ENCODE results near the gene B3GALNT2.

The B3GALNT2 gene

DNA sequence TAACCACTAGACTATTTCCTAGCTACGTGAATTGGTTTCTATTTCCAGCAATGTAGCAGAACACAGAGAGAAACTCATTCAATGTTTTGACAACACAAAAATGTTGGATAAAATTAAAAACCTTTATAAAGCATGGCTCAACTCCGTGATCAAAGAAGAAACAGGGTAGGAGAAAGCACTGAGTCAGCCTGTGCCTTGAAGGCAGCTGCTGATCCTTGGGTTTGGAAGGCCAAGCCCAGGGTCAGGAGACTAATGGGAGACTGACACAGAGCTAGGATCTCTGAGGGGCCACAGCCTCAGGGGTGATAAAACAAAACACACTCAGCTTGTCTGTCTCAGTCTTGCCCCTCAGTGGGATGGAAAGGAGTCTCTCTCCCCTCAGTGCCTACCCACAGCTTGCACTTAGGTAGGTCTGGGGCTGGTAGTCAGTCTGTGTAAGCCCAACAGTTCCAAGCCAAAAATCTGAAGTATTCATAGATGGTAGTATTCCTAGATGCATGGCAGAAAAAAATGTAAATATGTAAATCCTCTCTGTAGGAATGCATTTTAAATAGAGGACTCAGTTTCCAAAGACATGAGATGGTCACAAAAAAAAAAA lies 53.3 kb downstream of the B3GALNT2 start:
- DNase-seq: no peak

DNA sequence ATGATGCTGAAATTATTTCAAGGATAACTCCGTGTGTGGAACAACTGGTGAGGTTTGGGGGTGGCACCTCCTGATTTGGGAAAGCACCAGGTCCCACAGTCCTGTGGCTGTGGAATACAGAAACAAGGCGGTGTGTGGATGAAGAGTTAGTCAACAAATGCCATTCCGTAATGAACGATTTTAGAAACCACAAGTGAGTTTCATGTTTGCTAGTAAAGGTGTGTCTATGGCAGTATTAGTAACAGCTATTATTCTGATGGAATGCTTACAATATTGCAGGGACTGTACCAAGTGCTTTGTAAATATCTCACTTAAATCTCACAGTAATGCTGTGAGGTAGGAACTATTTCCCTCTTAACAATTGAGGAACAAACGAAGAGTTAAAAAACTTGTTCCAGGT lies 53.8 kb downstream of the B3GALNT2 start:
- no peak for DNase-seq

DNA sequence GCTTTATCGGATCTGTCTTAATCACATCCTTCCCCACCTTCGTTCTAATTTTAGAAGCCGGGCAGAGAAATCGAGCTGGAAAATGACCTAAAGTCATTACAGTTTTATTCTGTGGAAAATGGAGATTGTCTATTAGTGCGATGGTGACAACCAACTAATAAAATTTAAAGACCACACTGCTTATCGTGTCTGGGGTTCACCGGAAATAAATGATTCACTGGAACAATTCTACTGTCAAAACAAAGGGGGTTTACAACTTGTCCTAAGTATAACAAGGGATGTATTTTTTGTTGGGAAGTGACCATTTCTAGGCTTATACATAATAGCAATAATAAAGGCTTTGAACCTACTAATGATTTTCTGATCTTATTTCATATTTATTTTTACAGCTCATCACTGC lies 55.6 kb downstream of the B3GALNT2 start:
- no peak for DNase-seq

DNA sequence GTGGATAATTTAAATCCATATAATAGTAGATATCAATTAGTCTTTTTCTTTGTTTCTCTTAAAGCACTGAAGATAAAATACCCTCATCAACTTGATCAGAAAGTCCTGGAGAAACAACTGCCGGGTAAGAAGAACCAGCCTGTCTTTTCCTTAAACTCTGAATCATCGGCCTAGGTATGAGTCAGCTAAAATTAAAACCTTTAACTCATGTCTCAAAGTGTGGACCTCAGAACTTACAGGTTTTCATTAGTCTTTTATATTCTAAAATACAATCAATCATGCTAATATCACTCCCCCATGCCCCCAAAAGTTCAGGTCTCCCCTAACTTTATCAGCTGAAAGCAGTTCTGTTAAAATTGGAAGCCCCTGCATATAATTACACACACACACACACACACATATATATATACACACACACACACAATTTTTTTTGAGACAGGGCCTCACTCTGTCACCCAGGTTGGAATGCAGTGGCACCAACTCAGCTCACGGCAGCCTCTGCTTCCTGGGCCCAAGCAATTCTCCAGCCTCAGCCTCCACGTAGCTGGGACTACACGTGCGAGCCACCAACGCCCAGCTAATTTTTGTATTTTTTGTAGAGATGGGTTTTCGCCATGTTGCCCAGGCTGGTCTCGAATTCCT lies 61.3 kb downstream of the B3GALNT2 start:
- DNase-seq: no peak

DNA sequence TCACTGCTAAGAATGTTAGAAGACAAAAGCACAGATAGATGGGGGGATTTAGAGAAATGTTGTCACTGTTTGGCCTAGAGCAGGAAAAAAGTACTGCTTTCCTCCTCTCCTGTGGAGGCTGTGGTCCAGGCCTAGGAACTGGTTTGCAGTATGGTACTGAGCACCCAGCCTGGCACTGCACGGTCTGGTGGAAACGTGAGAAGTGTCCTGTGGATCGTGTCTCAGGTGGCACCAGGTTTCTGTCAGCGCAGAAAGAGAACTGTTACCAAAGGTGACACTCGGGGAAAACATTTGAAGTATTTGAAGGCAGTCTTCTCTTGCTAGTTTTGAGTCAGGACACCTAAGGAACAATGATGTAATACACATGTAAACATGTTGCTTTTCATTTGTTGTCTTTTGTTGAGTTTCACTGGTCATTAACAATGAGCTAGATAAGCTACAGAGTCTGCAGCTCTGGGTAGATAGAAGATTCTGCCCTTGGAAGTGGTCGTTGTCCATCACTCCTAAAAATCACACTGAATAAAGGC lies 63.0 kb downstream of the B3GALNT2 start:
- no peak for DNase-seq

DNA sequence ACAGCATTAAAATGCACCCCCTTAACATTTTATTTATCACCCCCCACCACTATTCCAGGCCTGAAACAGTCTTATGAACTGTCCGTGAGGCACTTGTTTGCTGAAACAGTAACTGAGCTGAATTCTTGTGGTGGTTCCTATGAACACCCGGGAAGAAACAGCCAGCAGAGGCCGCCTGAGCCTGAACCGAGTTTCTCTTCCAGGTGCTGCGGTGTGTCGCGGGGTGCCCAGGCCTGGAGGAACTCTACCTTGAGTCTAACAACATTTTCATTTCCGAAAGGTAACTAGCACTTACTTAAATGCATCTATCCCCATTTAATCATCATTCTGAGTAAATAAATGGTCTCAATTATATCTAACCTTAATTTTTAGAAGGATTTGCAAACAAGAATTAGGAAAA lies 70.3 kb downstream of the B3GALNT2 start:
- no peak for DNase-seq

DNA sequence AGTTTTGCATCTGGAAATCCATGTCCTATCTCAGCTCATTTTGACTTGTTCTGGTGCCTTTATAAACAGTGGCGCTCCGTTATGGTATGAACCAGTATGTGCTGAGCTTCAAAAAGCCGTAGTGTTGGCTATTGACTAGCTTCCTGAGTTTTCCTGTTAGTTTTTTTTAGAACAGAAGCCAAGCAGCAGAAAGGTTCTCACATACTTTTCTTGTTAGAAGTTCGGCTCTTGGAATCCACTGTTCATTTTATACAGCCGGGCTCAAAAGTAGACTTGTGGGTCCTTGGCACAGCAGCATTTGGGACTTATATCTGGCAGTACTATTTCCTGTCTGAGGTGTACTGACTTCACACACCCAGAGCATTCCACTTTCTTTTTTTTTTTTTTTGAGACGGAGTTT lies 73.3 kb downstream of the B3GALNT2 start:
- no peak for DNase-seq

DNA sequence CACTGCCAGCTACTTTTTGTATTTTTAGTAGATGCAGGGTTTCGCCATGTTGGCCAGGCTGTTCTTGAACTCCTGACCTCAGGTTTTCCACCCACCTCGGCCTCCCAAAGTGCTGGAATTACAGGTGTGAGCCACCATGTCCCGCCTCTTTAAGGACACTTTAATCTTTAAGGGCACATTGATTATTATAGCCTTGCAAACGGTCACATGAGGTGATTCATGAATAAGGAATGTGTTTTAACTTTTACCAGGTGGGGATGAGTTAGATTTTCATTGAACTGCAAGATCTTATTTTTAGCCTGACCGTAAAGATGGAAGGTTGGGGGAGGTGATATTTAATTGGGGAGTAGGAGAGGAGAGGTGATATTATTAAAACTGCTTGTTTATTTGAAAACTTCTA lies 75.1 kb downstream of the B3GALNT2 start:
- DNase-seq: no peak

DNA sequence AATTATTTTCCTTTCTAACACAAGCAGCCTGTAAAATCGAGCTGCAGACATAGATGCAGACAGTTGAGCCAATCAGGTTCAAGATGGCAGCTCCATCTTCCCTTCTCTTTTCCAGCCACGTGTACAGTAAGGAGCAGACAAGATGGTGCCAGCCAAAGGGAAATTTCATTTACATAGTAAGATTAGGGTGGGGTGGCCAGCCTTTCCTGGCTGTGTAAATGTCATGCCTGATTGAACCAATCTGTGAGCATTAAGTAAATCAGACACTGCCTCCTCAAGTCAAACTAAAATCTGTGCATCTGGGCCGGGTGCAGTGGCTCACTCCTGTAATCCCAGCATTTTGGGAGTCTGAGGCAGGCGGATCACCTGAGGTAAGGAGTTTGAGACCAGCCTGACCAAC lies 76.8 kb downstream of the B3GALNT2 start:
- no peak for DNase-seq

DNA sequence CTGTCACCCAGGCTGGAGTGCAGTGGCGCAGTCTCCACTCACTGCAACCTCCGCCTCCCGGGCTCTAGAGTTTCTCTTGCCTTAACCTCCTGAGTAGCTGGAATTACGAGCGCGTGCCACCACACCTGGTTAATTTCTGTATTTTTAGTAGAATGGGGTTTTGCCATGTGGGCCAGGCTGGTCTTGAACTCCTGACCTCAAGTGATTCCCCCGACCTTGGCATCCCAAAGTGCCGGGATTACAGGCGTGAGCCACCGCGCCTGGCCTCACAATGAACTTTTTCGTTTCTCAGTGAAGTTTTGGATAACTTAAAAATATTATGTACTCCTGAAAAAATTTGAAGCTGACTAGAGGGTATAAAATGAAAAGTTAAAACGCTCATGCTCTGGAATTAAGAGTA lies 77.6 kb downstream of the B3GALNT2 start:
- no peak for DNase-seq

DNA sequence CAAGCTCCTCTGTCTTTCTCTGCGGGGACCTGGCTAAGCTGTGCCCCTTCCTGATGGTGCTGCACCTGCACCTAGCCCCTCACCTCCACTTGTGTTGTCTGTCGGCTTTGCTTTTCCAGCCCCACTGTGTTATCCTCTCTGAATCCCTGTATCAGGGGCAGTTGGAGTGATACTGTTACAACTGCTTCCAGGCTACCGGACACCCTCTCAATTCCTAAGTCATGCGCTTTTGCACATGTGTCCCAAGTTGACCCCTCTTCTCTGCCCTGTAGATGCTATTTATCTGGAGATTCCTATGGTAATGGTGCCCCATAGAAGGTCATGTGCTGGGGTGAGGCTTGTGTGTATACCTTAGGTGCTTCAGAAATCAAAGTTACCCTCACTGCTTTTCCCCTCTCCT lies 78.1 kb downstream of the B3GALNT2 start:
- no peak for DNase-seq

DNA sequence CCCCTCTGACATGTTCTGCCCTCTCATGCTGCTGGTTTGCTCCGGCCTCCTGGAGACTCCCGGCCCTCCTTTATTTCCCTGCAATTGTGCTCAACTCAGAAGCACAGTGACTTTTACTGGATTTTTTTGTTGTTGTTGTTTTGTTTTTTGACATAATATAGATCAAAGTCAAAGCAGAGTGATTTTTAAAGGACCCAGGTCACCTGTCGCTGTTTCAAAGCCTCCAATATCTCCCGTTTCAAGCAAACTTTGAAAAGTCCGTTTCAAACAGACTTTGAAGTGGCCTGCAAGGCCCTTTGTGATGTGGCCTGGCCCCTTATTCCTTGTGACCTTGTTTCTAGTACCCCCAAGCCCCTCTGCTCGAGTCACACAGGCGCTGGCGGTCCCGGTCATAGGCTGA lies 78.9 kb downstream of the B3GALNT2 start:
- DNase-seq: no peak

DNA sequence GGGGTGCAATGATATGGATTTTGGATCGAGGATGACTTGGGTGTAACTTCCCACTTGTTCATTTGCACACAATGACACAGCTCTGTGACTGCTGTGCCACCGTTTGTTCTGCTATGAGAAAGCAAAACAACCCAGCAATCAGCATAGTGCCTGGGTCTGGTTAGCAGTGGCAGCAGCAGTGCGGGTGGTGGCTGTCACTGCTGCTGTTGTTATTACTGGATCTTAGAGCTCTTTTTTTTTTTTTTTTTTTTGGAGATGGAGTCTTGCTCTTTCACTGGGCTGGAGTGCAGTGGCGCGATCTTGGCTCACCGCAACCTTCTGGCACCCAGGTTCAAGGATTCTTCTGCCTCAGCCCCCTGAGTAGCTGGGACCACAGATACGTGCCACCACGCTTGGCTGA lies 80.2 kb downstream of the B3GALNT2 start:
- DNase-seq: no peak

DNA sequence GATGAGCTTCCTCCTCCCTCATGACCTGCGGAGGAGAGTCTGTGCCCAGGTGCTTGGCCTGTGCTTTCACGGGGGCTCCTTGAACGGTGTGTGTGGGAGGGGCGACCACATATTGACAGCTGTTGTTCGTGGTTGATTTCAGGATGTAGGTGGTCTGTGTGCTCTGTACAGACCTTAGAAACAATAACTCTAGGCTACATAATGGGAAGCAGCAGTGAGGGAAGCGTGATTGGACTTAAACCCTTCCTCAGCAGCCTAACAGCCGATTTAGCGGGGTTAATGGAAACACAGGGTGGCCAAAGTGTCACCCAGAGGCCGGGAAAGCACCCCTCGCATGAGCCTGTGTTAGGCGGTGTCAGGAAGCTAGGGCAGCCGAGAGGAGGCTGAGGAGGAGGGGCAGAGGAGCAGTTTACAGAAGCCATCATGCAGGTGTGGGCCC lies 81.0 kb downstream of the B3GALNT2 start:
- DNase-seq: peak; percentile 8 to 19

DNA sequence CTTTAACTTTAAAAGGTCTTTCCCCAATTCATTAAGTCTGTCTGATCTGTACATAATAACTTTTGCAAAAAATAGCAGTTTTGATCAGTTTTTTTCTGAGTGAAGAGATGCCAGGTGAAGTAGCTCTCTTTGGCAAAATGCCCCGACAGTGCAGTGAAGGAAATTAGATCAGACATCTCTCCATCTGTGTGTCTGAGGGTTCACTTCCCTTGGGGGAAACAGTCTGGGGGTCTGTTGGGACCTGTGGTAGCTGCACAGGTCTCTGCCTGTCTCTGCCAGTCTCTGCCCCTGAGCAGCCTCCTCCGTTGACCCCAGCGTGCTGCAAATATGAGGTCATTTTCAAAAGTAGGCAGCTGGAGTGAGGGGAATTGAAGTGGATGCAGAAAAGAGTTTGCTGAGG lies 82.5 kb downstream of the B3GALNT2 start:
- DNase-seq: no peak

DNA sequence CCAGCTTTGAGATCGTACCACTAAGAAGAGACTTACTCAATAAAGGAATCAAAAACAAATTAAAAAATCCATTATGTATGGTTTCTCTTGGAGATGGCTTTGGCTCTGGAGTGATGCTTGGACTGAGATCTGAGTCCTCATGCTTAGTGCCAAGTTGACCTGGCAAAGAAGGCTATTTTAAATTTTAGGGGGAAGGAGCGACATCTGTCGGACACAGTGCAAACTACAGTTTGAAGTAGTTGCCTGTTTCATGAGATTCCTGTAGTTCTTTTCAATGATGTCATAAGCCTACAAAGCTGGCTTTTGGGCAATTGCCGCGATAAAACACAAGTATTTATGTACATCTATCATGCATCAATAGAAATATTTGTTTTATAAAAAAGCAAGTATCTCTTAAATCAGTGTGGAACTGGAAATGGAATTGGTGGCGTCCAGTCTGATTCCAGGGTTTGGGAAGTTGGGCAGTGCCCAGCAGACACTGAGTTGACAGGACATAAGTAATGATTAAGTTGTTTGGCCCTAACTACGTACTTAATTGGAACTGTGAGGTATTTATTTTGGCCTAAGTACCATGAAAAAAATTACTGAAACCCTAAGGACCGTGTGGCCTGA lies 87.1 kb downstream of the B3GALNT2 start:
- peak; percentile 67 to 75 for DNase-seq

DNA sequence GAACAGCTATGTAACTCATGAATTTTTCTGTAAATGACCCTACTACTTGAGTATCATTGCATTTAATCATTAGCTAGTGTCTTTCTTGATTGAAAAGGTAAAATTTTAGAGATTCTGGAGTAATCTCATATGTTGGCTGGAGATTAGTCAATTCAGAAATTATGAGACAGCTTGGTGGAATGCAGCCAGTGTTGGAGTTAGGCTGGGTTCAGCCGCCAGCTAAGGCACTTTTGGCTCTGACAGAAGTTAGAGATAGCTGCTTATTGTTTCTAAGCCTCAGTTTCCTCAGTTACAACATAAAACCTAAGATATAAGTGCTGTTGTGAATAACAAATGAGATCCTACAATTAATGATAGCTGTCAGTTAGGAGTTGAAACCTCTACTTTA lies 87.6 kb downstream of the B3GALNT2 start:
- no peak for DNase-seq

DNA sequence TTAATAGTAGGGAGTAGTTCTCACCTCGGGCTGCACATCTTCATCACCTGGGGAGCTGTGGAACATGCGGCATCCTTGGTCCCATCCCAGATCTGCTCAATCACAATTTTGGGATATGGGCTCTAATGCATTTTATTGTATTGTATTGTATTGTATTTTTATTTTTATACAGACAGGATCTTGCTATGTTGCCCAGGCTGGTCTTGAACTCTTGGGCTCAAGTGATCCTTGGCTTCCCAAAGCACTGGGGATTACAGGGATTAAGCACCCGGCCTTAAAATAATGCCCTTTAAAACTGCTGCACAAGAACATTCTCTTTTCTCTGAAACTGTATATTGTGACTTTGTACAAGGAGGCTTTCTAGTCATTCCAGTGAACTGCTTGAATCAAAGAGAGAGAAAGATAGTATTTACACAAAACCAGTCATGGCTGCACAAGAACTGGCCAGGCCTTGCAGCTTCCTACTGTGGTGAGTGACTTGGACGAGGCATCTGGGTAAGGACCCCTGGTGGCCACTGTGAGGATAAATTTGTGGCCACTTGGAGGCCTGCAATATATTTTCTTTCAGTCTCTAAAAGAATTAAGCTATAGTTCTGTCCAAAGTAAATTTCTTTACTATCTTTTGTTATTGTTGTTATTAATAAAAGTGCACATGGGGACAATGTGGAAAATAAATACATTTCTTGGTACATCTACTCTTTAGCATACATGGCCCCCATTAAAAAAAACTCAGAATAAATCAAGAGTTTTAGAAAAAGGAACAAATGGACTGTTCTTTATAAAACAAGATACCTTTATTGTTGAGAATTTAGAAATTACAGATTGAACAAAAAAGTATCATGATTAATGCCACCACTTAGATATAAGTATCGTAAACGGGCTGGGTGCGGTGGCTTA lies 89.0 kb downstream of the B3GALNT2 start:
- DNase-seq: peak; percentile 56 to 64

DNA sequence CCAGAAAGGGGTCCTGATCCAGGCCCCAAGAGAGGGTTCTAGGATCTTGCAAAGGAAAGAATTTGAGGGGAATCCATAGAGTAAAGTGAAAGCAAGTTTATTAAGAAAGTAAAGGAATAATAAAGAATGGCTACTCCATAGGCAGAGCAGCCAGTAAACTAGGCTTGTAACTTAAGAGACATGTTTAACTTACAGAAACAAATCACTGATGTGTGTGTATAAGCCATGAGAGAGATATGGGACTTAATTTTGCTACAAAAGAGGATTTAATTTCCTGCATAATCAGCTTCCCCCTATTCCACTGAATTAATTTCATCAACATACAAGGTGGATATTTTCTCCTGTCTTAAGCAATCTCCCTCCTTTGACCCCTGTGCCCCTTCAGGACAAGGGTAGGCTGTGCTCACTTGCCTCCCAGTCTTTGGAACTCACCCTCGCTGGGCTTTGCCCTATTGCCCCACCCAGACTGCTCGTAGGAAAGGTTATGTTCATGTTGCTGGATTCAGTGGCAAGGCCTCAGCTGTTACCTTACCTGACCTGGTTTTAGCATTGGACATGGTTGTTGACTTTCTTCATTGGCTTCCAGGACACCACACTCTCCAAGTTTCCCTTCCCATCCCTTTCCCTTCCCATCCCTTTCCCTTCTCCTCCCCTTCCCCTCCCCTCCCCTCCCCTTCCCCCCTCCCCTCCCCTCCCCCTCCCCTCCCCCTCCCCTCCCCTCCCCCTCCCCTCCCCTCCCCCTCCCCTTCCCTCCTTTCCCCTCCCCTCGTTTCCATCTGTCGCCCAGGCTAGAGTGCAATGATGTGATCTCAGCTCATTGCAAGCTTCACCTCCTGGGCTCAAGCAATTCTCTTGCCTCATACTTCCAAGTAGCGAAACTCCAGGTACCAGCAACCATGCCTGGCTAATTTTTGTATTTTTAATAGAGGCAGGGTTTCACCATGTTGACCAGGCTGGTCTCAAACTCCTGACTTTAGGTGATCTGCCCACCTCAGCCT lies 92.5 kb downstream of the B3GALNT2 start:
- no peak for DNase-seq

DNA sequence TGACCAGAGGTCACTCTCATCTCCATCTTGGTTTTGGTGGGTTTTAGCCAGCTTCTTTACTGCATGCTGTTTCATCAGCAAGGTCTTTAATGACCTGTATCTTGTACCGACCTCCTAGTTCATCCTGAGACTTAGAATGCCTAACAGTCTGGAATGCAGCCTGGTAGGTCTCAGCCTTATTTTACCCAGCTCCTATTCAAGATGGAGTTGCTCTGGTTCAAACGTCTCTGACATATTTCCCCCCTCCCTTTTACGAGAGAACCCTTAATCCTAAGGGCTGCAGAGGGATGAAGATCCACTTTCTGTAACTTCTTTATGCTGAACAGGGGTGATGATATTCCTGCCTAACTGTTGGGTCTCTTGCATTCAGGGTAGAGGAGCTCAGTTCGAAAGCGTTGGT lies 93.8 kb downstream of the B3GALNT2 start:
- no peak for DNase-seq

DNA sequence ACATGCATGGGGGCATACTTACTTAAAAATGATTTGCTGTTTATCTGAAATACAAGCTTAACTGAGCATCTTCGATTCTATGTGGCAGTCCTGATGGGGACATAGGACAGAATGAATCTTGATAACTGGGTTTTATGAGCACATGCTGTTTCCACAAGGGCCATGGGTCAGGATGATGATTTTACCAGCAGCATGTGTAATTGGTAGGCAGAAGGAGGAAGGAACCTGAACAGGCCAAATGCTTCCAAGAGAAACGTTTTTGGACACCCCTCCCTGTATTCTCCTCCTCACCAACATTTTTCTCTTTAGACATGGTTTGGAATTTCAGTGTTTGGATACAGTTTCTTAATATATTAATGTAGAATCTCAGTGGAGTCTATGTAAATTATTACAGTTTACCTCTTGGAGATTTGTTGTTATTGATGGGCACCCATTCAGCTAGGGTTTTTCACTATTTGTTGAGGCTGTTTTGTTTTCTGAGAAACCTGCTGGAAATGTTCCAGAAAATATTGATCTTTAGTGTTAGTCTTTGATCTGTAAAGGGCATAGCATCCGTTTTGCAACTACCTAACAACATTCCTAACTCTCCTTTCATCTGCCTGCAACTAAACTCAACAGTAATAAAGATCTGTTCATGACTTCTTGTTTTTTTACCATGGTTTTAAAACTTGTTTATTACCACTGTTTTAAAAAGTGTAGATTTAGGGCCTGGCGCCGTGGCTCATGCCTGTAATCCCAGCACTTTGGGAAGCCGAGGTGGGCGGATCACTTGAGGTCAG lies 95.0 kb downstream of the B3GALNT2 start:
- DNase-seq: no peak
